Adrenal gland (tissue), 12 donors: ENCODE results near the gene CPNE9. TPM values are rescaled to one million over a fixed set of nuclear protein-coding genes. Genes with fewer than 3 reads are reported as not detected.

Experiments used
- DNase-seq, 7 donors: peaks; one replicate each; pipeline ENCODE4 v3.0.0-alpha.2; 2019 to 2020
- H3K27ac ChIP-seq, 5 donors: fragments of 200-600 bp; sonication (generic) in 4 of 5; 1 replicate in 3 of 5; 2 replicates in 2 of 5; pipeline versions ENCODE4 v1.5.1 to v1.8.0; 2016 to 2020; ENCODE audit warnings: mild to moderate bottlenecking in 1 of 5
- H3K27me3 ChIP-seq: fragments of 200-600 bp; 2 replicates; pipeline ENCODE4 v1.8.0; 2021
- H3K36me3 ChIP-seq, 2 donors: fragments of 200-600 bp; replicated peaks in 1 of 2; 1 replicate in 1 of 2; 2 replicates in 1 of 2; pipeline versions ENCODE4 v1.5.1 to v1.8.0; 2018 to 2022
- H3K4me1 ChIP-seq, 2 donors: fragments of 200-600 bp; replicated peaks in 1 of 2; 1 replicate in 1 of 2; 2 replicates in 1 of 2; pipeline versions ENCODE4 v1.5.1 to v1.8.0; 2018 to 2021
- H3K4me3 ChIP-seq, 4 donors: fragments of 200-600 bp; sonication (generic) in 3 of 4; one replicate each; pipeline ENCODE4 v1.5.1; 2016 to 2018
- H3K9me3 ChIP-seq, 3 donors: fragments of 200-600 bp; sonication (generic) in 1 of 3; replicated peaks in 1 of 3; 1 replicate in 2 of 3; 2 replicates in 1 of 3; pipeline versions ENCODE4 v1.5.1 to v1.8.0; 2016 to 2021
- POLR2A ChIP-seq, 2 donors: fragments of 450-650 bp; IDR thresholded peaks; one replicate each; pipeline ENCODE4 v1.6.1; 2017; ENCODE audit warnings: antibody characterized with exemption in 2 of 2, mild to moderate bottlenecking in 2 of 2, moderate library complexity in 1 of 2
- WGBS, 4 donors: extraction: QIAGEN DNeasy Blood & Tissue Kit in 2 of 4; methylation state at CpG; one replicate each; pipeline versions ENCODE4 v1.1.5 to v1.1.7; 2013 to 2017; 5-methylcytosine and 5-hydroxymethylcytosine counted together
- intact Hi-C, 2 donors: fragments of 100-400 bp; cut with DNase I; formaldehyde crosslinking; loops; one replicate each; pipeline versions ENCODE4 v1.14.1 to v1.15.0; 2022 to 2023
- polyA plus RNA-seq, 3 donors: library from polyadenylated mRNA; stranded (reverse); fragments of 200-250 nt in 2 of 3; fragments of 350-450 nt in 1 of 3; fragmentation: Illumina TruSeq in 1 of 3; extraction: RNeasy Lipid Tissue Mini Kit (QIAGEN cat#74804) in 1 of 3; gene quantifications; one replicate each; pipeline ENCODE4 v1.2.3, GENCODE V29; 2013 to 2014
- total RNA-seq, 9 donors: library from RNA; depleted of rRNA in 4 of 9; stranded (reverse); fragments of >200 nt in 4 of 9; fragments of 120-200 nt in 1 of 9; fragmentation: NEBNext Ultra II Directional in 1 of 9; extraction: Animal tissue kit (Norgen Biotek cat#: 25700) in 1 of 9; gene quantifications; one replicate each; pipeline versions ENCODE4 v1.1.0 to v1.2.4, GENCODE V29; 2013 to 2023
- TF ChIP-seq, protein P1 (sequence below), 6 experiments: fragments of 450-650 bp in 4 of 6; fragments of 200-600 bp in 2 of 6; sonication (generic) in 1 of 6; IDR thresholded peaks; 1 replicate in 5 of 6; 2 replicates in 1 of 6; pipeline versions ENCODE4 v1.5.1 to v1.8.0; 2016 to 2021; ENCODE audit warnings: antibody characterized with exemption in 6 of 6, mild to moderate bottlenecking in 2 of 6, moderate library complexity in 1 of 6
- donor health status: healthy with polysubstance abuse.
- donor health status: Bipolar disorder and iron deficiency.
- donor health status: DM: yes; HTN: yes; CAD: no.
- donor health status: DM: no; HTN: no; CAD: no.
- donor health status: DM: no; HTN: no; CAD: no.
- donor health status: DM: yes; HTN: yes; CAD: no.

Gene CPNE9
- total and polyA plus RNA-seq, 12 donors, result 0.11 to 9.2 (median 1.5) TPM; not detected in 1

DNA sequence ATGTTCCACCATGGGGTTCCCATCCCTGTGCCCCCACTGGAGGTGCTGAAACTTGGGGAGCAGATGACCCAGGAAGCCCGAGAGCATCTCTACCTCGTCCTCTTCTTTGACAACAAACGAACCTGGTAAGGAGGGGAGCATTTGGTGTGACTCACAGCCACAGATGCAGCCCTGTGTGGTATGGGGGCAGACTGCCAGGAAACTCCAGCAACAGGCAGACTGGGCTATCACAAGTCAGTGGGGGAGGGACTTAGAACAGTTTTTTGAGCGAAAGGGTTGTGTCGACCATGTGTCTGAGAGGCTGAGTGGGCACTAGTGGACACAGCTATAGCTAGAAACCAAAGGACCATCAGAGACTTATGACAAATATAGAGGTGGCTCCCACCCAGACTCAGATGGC lies 42.7 kb downstream of the CPNE9 start:
- intact Hi-C loops, result no loop called here
- no peaks in the 10 kb centered on the region for H3K27me3 ChIP-seq
- H3K4me1 ChIP-seq, result peaks cover 17 to 19% of the 10 kb centered on the region in 2 donors
- 70 to 81% (median 79%) methylated on average over 3 to 5 of the region's 5 CpGs for WGBS, 4 donors
- H3K36me3 ChIP-seq, result peaks cover 0 to 68% of the 10 kb centered on the region in 2 donors
- H3K9me3 ChIP-seq, result no peaks in the 10 kb centered on the region
- no peak overlapping the region for H3K27ac ChIP-seq
- no peak for DNase-seq
- TF ChIP-seq POLR2A (IDR thresholded peaks at IDR 0.05), result no peak
- TF ChIP-seq, protein P1, sequence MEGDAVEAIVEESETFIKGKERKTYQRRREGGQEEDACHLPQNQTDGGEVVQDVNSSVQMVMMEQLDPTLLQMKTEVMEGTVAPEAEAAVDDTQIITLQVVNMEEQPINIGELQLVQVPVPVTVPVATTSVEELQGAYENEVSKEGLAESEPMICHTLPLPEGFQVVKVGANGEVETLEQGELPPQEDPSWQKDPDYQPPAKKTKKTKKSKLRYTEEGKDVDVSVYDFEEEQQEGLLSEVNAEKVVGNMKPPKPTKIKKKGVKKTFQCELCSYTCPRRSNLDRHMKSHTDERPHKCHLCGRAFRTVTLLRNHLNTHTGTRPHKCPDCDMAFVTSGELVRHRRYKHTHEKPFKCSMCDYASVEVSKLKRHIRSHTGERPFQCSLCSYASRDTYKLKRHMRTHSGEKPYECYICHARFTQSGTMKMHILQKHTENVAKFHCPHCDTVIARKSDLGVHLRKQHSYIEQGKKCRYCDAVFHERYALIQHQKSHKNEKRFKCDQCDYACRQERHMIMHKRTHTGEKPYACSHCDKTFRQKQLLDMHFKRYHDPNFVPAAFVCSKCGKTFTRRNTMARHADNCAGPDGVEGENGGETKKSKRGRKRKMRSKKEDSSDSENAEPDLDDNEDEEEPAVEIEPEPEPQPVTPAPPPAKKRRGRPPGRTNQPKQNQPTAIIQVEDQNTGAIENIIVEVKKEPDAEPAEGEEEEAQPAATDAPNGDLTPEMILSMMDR (IDR thresholded peaks at IDR 0.05), result no peak
- H3K4me3 ChIP-seq, result no peak overlapping the region

DNA sequence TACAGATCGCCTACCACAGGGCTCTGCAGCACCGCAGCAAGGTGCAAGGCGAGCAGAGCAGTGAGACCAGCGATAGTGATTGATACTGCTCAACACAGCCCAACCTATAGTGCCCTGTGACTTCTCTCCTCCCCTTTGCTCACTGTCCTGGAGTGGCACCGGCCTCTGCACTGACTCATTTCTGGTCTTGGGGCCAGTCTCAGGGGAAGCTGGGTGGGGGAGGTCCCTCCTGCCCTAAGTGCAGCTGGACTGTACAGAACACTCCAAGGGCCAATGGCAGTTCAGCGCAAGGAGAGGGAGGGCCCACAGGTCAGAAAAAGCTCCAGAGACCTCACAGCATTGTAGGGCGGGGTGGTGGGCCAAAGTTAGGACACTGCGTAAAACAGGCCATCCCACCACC lies 43.6 kb downstream of the CPNE9 start:
- Histone ChIP-seq H3K4me1 (peaks cover 19 to 26% of the 10 kb centered on the region in 2 donors), H3K36me3 (peaks cover 0 to 68% of the 10 kb centered on the region in 2 donors), H3K27ac (no peak overlapping the region), H3K4me3 (no peak overlapping the region), H3K9me3 (no peaks in the 10 kb centered on the region), H3K27me3 (no peaks in the 10 kb centered on the region)
- intact Hi-C loops, result no loop called here
- peak in 1 of 2 donors; percentile 21 for TF ChIP-seq POLR2A (IDR thresholded peaks at IDR 0.05)
- TF ChIP-seq, protein P1 (IDR thresholded peaks at IDR 0.05), result no peak
- WGBS, 4 donors, result 83 to 100% (median 84%) methylated on average over 2 to 8 of the region's 8 CpGs
- DNase-seq, result peak in 3 of 7 donors; percentile 24 to 62 (median 35)

DNA sequence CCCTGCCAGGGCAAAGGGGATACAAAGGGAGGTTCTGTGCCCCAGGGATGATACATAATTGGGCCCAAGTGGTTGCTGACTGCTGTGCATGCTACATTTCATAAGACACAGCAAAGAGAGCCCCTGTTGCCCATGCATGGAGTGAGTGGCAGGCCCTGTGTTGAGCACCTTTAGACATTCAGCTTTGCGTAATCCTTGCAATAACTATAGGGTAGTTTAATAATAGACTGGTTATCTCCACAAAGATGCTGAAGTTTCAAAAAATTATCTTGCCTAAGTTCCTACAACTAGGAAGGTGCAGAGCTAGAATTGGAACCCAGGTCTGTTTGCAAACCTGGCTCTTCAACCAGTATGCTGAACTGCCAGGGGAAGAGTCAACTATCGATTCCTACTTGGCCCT lies 44.4 kb downstream of the CPNE9 start:
- TF ChIP-seq, protein P1 (IDR thresholded peaks at IDR 0.05), result no peak
- TF ChIP-seq POLR2A (IDR thresholded peaks at IDR 0.05), result no peak
- intact Hi-C loops, result no loop called here
- peaks cover 19 to 26% of the 10 kb centered on the region in 2 donors for H3K4me1 ChIP-seq
- no peak for DNase-seq
- H3K9me3 ChIP-seq, result no peaks in the 10 kb centered on the region
- peaks cover 0 to 68% of the 10 kb centered on the region in 2 donors for H3K36me3 ChIP-seq
- H3K27me3 ChIP-seq, result no peaks in the 10 kb centered on the region
- H3K4me3 ChIP-seq, result no peak overlapping the region
- no peak overlapping the region for H3K27ac ChIP-seq
- 92 to 100% (median 96%) methylated on average over 2 of the region's 2 CpGs for WGBS, 4 donors

DNA sequence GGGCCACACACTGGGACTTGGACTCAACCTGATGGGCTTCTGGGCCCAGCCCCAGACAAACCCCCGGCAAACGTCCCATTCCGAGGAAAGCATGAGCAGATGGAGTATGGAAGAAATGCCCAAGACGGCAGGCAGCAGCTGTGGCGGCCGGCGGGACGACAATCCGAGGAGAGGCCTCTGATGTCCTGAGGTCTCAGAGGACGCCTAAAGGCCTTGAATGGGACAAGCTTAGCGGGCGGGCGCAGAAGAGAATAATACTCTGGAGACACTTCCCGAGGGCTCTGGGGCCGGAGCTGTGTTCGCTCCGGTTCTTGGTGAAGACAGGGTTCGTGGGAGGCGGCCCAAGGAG lies 45.6 kb downstream of the CPNE9 start:
- Histone ChIP-seq H3K4me1 (peaks cover 19 to 27% of the 10 kb centered on the region in 2 donors), H3K36me3 (peaks cover 0 to 56% of the 10 kb centered on the region in 2 donors)
- TF ChIP-seq, protein P1 (IDR thresholded peaks at IDR 0.05), result peak in 2 of 6 experiments; percentile 12 to 13
- TF ChIP-seq POLR2A (IDR thresholded peaks at IDR 0.05), result no peak

More for the DNA sequence above, 45.6 kb downstream of the CPNE9 start:
- intact Hi-C loops, result no loop called here
- Histone ChIP-seq H3K4me3 (peak overlapping the region in 2 of 4 donors; percentile 36 to 54), H3K9me3 (no peaks in the 10 kb centered on the region), H3K27ac (peak overlapping the region; percentile 58 to 91 (median 89)), H3K27me3 (no peaks in the 10 kb centered on the region)
- DNase-seq, result peak in 1 of 7 donors; percentile 72
- WGBS, 4 donors, result 2 to 17% (median 4%) methylated on average over 11 to 19 of the region's 19 CpGs
